ENCODE results near the gene AMBP.

GRCh38 chr9:114105236-114105635 is 27.1 kb upstream of the AMBP start:
- TF ChIP-seq EZH2 (IDR thresholded peaks at IDR 0.05; ENCODE audit: low read length, unreplicated experiment) (no peak), CTCF (conservative IDR thresholded peaks at IDR 0.05; ENCODE audit: low read depth, low read length) (no peak)

All from PC-3 (cell line).